ENCODE results near the gene ZNF883. TPM values are rescaled to one million over a fixed set of nuclear protein-coding genes. Genes with fewer than 3 reads are reported as not detected.
"Not testable (repeated sequence)": the region's sequence is repeated elsewhere in the genome, so short reads cannot be mapped to it uniquely, and the experiment has no call there.

Gene ZNF883
- 1 to 10 TPM in 1 of 3 donors, under 1 TPM in 2; 0.60 to 1.1 (median 0.96) TPM for total RNA-seq

- peaks cover 20% of the 10 kb centered on the region for H3K9me3 Mint-ChIP-seq
- ATAC-seq (peak; percentile 48 to 56), DNase-seq (peak; percentile 5)
- peak within 1 kb of the TSS; percentile 67 for H3K4me3 Mint-ChIP-seq
- peaks cover 1% of the 10 kb centered on the region for H3K36me3 Mint-ChIP-seq (ENCODE audit: insufficient read depth)
- H3K4me1 Mint-ChIP-seq (ENCODE audit: low read depth): peaks cover 2% of the 10 kb centered on the region
- H3K27me3 Mint-ChIP-seq (ENCODE audit: low read depth): peaks cover 12% of the 10 kb centered on the region
Measured at GRCh38 chr9:113011911-113012381, at the start of gene ZNF883. ZNF883 (minus strand) TSS chr9:113012192.

DNA sequence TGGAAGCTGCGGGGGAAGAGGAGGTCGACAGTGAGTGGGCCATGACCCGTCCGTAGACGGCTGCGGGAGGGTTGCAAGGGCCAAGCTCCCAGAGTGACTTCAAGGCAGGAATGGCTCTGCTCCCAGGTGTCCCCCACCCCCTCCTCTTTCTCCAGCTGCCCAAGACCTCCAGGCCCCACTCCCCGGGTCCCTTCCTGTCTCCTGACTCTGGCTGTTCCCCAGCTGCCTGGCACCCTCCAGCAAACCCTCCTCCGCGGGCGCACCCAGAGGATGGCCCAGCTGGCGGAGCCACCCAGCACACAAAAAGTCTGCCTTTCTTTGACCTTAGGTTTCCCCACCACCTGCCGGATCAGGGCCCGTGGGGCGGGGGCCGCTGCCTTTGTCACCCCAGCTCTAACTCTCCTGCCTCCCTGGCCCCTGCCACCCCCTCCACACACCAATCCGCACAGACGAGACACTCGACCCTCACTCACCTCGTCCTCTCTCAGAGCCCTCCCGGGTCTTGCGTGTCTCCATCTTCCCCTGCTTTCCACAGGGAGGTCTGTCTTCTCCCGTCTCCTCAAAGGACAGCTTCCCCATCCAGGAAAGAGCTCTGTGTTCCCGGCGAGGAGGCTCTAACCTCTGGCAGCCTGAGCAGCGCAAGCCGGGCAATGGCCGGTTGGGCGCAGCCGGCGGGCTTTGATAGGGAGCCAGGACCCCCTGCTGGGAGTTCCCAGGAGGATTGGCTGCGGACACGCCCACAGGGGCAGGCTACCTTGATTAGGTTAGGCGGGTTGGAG is 49.3 kb upstream of the ZNF883 start:
- peaks cover 13% of the 10 kb centered on the region for H3K27me3 Mint-ChIP-seq (ENCODE audit: low read depth)
- H3K4me3 Mint-ChIP-seq; H3K9me3 Mint-ChIP-seq; ATAC-seq; H3K36me3 Mint-ChIP-seq (ENCODE audit: insufficient read depth); H3K4me1 Mint-ChIP-seq (ENCODE audit: low read depth); DNase-seq: not testable (repeated sequence)

DNA sequence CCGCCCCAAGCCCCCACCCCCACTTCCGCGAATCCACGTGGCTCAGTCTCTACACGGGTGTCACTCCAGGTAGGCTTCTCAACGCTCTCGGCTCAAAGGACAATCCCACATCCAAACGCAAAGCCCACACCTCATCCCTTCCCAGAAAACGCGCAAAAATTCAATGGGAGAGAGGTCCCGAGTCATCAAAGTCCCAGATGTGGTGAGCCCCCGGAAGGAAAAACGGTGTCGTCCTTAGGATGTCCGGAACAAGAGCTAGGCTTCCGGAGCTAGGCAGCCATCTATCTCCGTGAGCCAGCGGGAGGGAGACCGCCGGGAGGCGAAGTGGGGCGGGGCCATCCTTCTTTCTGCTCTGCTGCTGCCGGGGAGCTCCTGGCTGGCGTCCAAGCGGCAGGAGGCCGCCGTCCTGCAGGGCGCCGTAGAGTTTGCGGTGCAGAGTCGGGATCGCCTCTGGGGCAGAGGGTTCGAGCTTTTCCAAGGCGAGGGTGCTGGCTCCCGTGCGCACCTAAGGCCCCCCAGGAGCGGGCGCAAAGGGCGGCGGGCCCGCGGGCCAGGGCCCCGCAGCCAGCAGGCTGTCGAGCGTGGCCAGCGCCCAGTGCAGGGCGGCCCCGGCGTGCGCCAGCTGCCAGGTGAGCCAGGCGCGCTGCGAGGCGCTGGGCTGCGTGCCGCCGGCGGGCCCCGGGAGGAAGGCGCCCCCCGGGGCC is 47.7 kb upstream of the ZNF883 start:
- H3K27me3 Mint-ChIP-seq (ENCODE audit: low read depth): peaks cover 13% of the 10 kb centered on the region
- not testable (repeated sequence) for H3K36me3 Mint-ChIP-seq (ENCODE audit: insufficient read depth); ATAC-seq; DNase-seq; H3K9me3 Mint-ChIP-seq; H3K4me1 Mint-ChIP-seq (ENCODE audit: low read depth)
- H3K4me3 Mint-ChIP-seq: peak overlapping the region; percentile 50

GRCh38 chr9:113057193-113057592 is 45.2 kb upstream of the ZNF883 start:
- ATAC-seq: peak in 1 of 2 donors; percentile 4
- Mint-ChIP-seq H3K9me3 (peaks cover 9% of the 10 kb centered on the region), H3K4me3 (no peak overlapping the region), H3K4me1 (ENCODE audit: low read depth) (no peaks in the 10 kb centered on the region), H3K27me3 (ENCODE audit: low read depth) (peaks cover 13% of the 10 kb centered on the region), H3K36me3 (ENCODE audit: insufficient read depth) (peaks cover 2% of the 10 kb centered on the region)
- DNase-seq: no peak

DNA sequence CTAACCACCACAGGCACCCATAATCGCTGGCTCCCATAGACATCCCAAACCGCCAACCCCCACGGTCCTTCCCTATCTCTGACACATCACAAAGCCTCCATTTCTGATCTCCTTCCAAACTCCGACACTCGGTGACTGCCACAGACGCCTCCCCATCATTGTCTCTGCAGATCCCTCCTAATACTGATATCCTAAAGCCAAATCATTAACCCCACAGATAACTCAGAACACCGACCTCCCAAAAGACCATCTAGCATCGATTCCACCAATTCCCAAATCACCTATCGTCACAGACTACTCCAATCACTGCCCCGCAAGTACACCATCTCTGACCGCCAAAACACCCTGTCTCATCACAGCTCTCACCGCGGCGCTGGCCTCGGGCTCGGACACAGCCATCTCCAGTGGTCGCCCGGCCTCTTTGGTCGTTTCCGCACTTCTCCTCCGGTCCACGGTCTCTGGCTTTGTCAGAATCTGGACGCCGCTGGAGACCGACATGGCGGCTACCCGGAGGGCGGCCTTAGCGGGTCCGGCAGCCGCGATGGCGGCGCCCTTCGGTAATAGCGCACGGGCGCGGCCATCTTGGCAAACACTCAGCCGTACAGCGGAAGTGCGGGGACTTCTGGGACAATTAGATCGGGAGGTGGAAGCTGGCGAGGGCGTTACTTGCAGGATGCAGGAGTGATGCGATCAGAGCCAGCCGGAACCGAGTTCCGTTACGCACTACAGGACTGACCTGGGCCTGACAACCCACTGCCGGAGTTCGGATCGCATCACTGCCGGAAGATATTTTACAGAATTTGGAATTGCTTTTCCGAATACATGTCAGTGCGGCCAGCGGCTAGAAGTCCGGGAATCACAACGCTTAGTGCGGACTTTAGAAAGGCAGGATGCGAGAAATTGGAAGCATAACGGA is 44.5 kb upstream of the ZNF883 start, which contains the start of gene ZFP37:
TSS of gene ZFP37 (minus strand) at position 534 of the 916 bp plus-strand sequence. CDS start at position 498, 36 bp downstream.
- Mint-ChIP-seq H3K36me3 (ENCODE audit: insufficient read depth) (peaks cover 2% of the 10 kb centered on the region), H3K4me3 (no peak within 1 kb of the TSS), H3K9me3 (peaks cover 9% of the 10 kb centered on the region), H3K4me1 (ENCODE audit: low read depth) (no peaks in the 10 kb centered on the region), H3K27me3 (ENCODE audit: low read depth) (peaks cover 13% of the 10 kb centered on the region)
- DNase-seq (peak; percentile 69), ATAC-seq (peak; percentile 98 to 99)

GRCh38 chr9:113042884-113043657 is 31.1 kb upstream of the ZNF883 start:
- peaks cover 64% of the 10 kb centered on the region for H3K9me3 Mint-ChIP-seq

GRCh38 chr9:113026200-113026599 is 14.2 kb upstream of the ZNF883 start:
- no peak for DNase-seq
- Mint-ChIP-seq H3K9me3 (peaks cover 53% of the 10 kb centered on the region), H3K27me3 (ENCODE audit: low read depth) (peaks cover 4% of the 10 kb centered on the region), H3K4me3 (no peak overlapping the region), H3K36me3 (ENCODE audit: insufficient read depth) (peaks cover 5% of the 10 kb centered on the region), H3K4me1 (ENCODE audit: low read depth) (no peaks in the 10 kb centered on the region)
- ATAC-seq: no peak

More at GRCh38 chr9:113042884-113043657, 31.1 kb upstream of the ZNF883 start:
- DNase-seq: no peak
- no peaks in the 10 kb centered on the region for H3K27me3 Mint-ChIP-seq (ENCODE audit: low read depth)
- ATAC-seq: no peak
- H3K4me3 Mint-ChIP-seq: no peak overlapping the region
- no peaks in the 10 kb centered on the region for H3K4me1 Mint-ChIP-seq (ENCODE audit: low read depth)
- peaks cover 44% of the 10 kb centered on the region for H3K36me3 Mint-ChIP-seq (ENCODE audit: insufficient read depth)

- ATAC-seq: no peak
- Mint-ChIP-seq H3K36me3 (ENCODE audit: insufficient read depth) (peaks cover 3% of the 10 kb centered on the region), H3K4me3 (no peak overlapping the region), H3K27me3 (ENCODE audit: low read depth) (peaks cover 2% of the 10 kb centered on the region), H3K4me1 (ENCODE audit: low read depth) (no peaks in the 10 kb centered on the region), H3K9me3 (peaks cover 50% of the 10 kb centered on the region)
- DNase-seq: no peak
Measured at GRCh38 chr9:113018247-113018646, 6.3 kb upstream of the ZNF883 start.

GRCh38 chr9:113012492-113012891 is 500 bp upstream of the ZNF883 start:
- Mint-ChIP-seq H3K4me1 (ENCODE audit: low read depth) (peaks cover 2% of the 10 kb centered on the region), H3K36me3 (ENCODE audit: insufficient read depth) (peaks cover 1% of the 10 kb centered on the region), H3K9me3 (peaks cover 23% of the 10 kb centered on the region), H3K4me3 (no peak overlapping the region), H3K27me3 (ENCODE audit: low read depth) (peaks cover 12% of the 10 kb centered on the region)
- ATAC-seq (no peak), DNase-seq (no peak)

DNA sequence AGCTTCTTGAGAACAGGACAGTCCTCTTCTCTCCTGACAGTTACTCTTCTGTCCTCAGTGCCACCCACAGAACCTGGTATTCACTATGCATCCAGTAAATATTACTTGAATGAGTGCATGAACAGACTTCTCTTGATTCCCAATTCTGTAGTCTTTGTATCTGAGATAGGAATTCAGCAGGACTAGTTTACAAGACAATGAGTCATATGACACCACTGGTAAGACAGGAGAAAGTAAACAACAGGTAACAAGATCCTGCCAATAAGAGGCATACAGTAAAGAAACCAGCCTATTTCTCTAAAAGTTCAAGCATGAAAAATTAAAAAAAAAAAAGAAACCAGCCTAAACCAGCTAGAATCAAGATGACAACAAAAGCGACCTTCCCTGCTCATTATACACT is 6.2 kb downstream of the ZNF883 start:
- Mint-ChIP-seq H3K4me3 (no peak overlapping the region), H3K36me3 (ENCODE audit: insufficient read depth) (peaks cover 15% of the 10 kb centered on the region)

DNA sequence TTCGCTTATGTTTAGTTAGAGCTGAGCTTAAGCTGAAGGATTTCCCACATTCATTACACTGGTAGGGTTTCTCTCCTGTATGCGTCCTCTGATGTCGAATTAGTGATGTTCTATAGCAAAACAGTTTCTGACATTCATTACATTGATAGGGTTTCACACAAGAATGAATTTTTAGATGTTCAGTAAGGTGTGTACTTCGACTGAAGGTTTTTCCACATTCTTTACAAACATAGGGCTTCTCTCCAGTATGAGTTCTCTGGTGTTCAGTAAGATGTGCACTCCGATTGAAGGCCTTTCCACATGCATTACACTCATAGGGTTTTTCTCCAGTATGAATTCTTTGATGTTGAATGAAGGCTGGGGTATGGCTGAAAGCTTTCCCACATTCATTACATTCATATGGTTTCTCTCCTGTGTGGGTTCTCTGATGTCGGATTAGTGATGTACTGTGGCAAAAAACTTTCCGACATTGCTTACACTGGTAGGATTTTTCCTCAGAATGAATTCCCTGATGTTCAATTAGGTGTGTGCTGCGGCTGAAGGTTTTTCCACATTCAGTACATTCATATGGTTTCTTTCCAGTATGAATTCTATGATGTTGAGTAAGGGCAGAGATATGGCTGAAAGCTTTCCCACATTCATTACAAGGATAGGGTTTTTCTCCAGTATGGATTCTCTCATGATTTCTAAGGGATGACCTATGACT is 14.6 kb downstream of the ZNF883 start:
- Mint-ChIP-seq H3K36me3 (ENCODE audit: insufficient read depth) (peaks cover 29% of the 10 kb centered on the region), H3K4me3 (no peak overlapping the region), H3K4me1 (ENCODE audit: low read depth) (no peaks in the 10 kb centered on the region), H3K9me3 (peaks cover 66% of the 10 kb centered on the region), H3K27me3 (ENCODE audit: low read depth) (no peaks in the 10 kb centered on the region)
- DNase-seq: no peak
- ATAC-seq: no peak

More for the DNA sequence above, 6.2 kb downstream of the ZNF883 start:
- ATAC-seq (no peak), DNase-seq (no peak)
- no peaks in the 10 kb centered on the region for H3K4me1 Mint-ChIP-seq (ENCODE audit: low read depth)
- no peaks in the 10 kb centered on the region for H3K27me3 Mint-ChIP-seq (ENCODE audit: low read depth)
- peaks cover 43% of the 10 kb centered on the region for H3K9me3 Mint-ChIP-seq

DNA sequence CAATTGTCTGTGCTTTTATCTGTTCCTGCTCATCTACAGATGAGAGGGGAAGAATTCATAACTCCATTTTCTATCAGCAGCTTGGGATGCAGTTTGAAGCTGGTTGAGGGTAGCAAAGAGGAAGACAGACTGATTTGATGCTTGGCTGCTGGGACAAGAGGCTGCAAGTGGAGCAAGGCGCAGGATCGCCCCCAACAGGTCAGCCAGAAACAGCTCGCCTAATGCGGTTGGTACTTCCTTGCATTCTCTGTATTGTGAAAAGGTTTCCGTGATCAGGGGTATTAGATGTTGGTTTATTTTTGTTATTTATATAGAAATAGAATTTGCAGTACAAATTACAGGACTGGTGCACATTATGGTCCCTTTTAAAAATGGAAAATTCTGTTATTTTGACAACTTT is 40.6 kb downstream of the ZNF883 start:
- no peak for DNase-seq
- no peak for ATAC-seq
- Mint-ChIP-seq H3K36me3 (ENCODE audit: insufficient read depth) (no peaks in the 10 kb centered on the region), H3K4me1 (ENCODE audit: low read depth) (no peaks in the 10 kb centered on the region), H3K9me3 (no peaks in the 10 kb centered on the region), H3K27me3 (ENCODE audit: low read depth) (peaks cover 11% of the 10 kb centered on the region), H3K4me3 (no peak overlapping the region)

- no peak for ATAC-seq
- Mint-ChIP-seq H3K4me1 (ENCODE audit: low read depth) (no peaks in the 10 kb centered on the region), H3K36me3 (ENCODE audit: insufficient read depth) (no peaks in the 10 kb centered on the region), H3K4me3 (no peak overlapping the region), H3K9me3 (no peaks in the 10 kb centered on the region), H3K27me3 (ENCODE audit: low read depth) (peaks cover 11% of the 10 kb centered on the region)
- no peak for DNase-seq
Measured at GRCh38 chr9:112970939-112971338, 41.1 kb downstream of the ZNF883 start.

Measured in activated T-cell treated with anti-CD3 and anti-CD28 coated beads, Interleukin-2, amount 50 U/mL, for 4 hours (primary cell).